HG02981 (cell line): ENCODE measurements around the gene LEPROT.

ENCODE experiments used
- ATAC-seq: cut with Tn5 transposase; IDR thresholded peaks from one replicate; pipeline ENCODE4 v1.9.1; 2021; ENCODE audit warnings: mild to moderate bottlenecking, moderate library complexity; ENCODE audit not compliant: unreplicated experiment

LEPROT gene

GRCh38 chr1:65412256-65412983 is 8.0 kb upstream of the LEPROT start:
- no peak for ATAC-seq

- ATAC-seq: no peak
Measured at GRCh38 chr1:65412984-65413375, 7.5 kb upstream of the LEPROT start.

- no peak for ATAC-seq
Measured at GRCh38 chr1:65414538-65414937, 5.9 kb upstream of the LEPROT start.

- no peak for ATAC-seq
Measured at GRCh38 chr1:65416767-65417166, 3.7 kb upstream of the LEPROT start.

- ATAC-seq: no peak
Measured at GRCh38 chr1:65417729-65418128, 2.7 kb upstream of the LEPROT start.

- ATAC-seq: no peak
Measured at GRCh38 chr1:65418522-65419185, 1.8 kb upstream of the LEPROT start.

GRCh38 chr1:65419681-65420589 is 533 bp upstream of the LEPROT start:
- peak; percentile 94 for ATAC-seq

- no peak for ATAC-seq
Measured at GRCh38 chr1:65421351-65422025, 1.0 kb downstream of the LEPROT start.

- no peak for ATAC-seq
Measured at GRCh38 chr1:65422241-65423203, 2.1 kb downstream of the LEPROT start.

GRCh38 chr1:65423884-65424572 is 3.6 kb downstream of the LEPROT start:
- ATAC-seq: no peak

GRCh38 chr1:65424573-65424889 is 4.1 kb downstream of the LEPROT start:
- no peak for ATAC-seq

GRCh38 chr1:65425006-65425405 is 4.5 kb downstream of the LEPROT start:
- no peak for ATAC-seq

GRCh38 chr1:65425697-65426096 is 5.2 kb downstream of the LEPROT start:
- no peak for ATAC-seq

- ATAC-seq: no peak
Measured at GRCh38 chr1:65429078-65429477, 8.6 kb downstream of the LEPROT start.

- no peak for ATAC-seq
Measured at GRCh38 chr1:65429806-65430205, 9.3 kb downstream of the LEPROT start.

GRCh38 chr1:65431111-65431705 is 10.7 kb downstream of the LEPROT start:
- ATAC-seq: no peak

GRCh38 chr1:65432918-65433317 is 12.4 kb downstream of the LEPROT start:
- ATAC-seq: no peak

GRCh38 chr1:65434255-65434654 is 13.8 kb downstream of the LEPROT start:
- ATAC-seq: no peak

GRCh38 chr1:65434760-65435159 is 14.3 kb downstream of the LEPROT start:
- no peak for ATAC-seq
